DND-41 (cell line): ENCODE results near the gene KIAA1755.

Experiments
- EZH2 ChIP-seq: IDR thresholded peaks from 3 replicates; pipeline ENCODE4 v1.6.1; 2012; ENCODE audit warnings: borderline replicate concordance, low read depth, mild to moderate bottlenecking, moderate library complexity, low read length, inconsistent platforms; ENCODE audit not compliant: severe bottlenecking
- TF ChIP-seq, protein P1 (sequence below): IDR thresholded peaks from 2 replicates; pipeline ENCODE4 v1.5.1; 2012; ENCODE audit warnings: borderline replicate concordance, low read length, moderate library complexity, mild to moderate bottlenecking; ENCODE audit not compliant: poor library complexity, severe bottlenecking; ENCODE audit errors: extremely low read depth

DNA sequence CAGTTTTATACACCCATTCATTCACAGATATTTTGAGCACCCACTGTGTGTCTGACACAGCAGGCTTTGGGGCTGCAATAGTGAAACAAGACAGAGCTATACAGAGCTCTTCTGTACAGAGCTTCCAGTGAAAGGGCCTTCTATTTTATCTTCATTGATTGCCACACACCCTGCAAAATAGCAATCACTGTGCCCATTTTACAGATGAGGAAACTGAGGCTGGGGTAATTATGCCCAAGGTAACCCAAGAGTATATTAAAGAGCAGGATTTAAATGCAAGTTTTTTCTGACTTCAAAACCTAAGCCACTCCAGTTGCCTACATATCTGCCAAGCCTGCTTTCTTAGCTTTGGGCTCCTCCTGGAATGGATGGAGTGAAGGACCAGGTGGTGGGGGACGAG lies 47.9 kb upstream of the KIAA1755 start:
- TF ChIP-seq, protein P1, sequence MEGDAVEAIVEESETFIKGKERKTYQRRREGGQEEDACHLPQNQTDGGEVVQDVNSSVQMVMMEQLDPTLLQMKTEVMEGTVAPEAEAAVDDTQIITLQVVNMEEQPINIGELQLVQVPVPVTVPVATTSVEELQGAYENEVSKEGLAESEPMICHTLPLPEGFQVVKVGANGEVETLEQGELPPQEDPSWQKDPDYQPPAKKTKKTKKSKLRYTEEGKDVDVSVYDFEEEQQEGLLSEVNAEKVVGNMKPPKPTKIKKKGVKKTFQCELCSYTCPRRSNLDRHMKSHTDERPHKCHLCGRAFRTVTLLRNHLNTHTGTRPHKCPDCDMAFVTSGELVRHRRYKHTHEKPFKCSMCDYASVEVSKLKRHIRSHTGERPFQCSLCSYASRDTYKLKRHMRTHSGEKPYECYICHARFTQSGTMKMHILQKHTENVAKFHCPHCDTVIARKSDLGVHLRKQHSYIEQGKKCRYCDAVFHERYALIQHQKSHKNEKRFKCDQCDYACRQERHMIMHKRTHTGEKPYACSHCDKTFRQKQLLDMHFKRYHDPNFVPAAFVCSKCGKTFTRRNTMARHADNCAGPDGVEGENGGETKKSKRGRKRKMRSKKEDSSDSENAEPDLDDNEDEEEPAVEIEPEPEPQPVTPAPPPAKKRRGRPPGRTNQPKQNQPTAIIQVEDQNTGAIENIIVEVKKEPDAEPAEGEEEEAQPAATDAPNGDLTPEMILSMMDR: no peak
- TF ChIP-seq EZH2: no peak
